GM10248 (cell line): Measurements from ENCODE around the gene SMYD3.

Experiments used
- CTCF ChIA-PET: fragments of 300-600 bp; sonication (Branson Sonifier 250); formaldehyde crosslinking; extraction: SDS; loops from one replicate; lab custom pipeline; 2021; ENCODE audit warnings: antibody characterized with exemption; lab: Yijun Ruan, JAX
- POLR2A ChIA-PET: fragments of 350-650 bp; sonication (Branson Sonifier 250); formaldehyde crosslinking; extraction: SDS; loops from one replicate; lab custom pipeline; 2020; ENCODE audit warnings: antibody characterized with exemption; lab: Yijun Ruan, JAX
- DNase-seq: peaks from one replicate; pipeline ENCODE4 v3.0.0; 2012; ENCODE audit errors: extremely low spot score
- TF ChIP-seq, protein P1 (sequence below): IDR thresholded peaks from 2 replicates; pipeline ENCODE4 v1.5.1; 2012; ENCODE audit warnings: mild to moderate bottlenecking, low read depth; ENCODE audit errors: extremely low read depth, missing control alignments, control extremely low read depth

The SMYD3 gene

DNA sequence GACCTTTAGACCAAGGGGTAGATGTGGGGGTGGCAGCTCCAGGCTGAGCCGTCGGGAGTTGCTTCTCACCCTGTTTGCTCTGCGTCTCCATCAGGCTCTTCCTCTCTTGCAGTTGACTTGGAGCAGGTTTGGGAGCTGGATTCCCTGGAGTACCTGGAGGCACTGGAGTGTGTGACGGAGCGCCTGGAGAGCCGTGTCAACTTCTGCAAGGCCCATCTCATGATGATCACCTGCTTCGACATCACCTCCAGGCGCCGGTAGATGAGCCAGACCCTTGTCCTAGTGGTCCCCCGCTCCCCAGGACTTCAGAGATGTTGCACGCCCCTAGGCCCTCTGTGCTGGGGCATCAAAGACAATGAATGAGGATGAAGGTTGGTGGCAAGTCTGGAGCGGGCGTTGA is 804.7 kb downstream of the SMYD3 start:
- DNase-seq = no peak
- CTCF ChIA-PET = no interaction called here
- POLR2A ChIA-PET = no interaction called here
- TF ChIP-seq, protein P1, sequence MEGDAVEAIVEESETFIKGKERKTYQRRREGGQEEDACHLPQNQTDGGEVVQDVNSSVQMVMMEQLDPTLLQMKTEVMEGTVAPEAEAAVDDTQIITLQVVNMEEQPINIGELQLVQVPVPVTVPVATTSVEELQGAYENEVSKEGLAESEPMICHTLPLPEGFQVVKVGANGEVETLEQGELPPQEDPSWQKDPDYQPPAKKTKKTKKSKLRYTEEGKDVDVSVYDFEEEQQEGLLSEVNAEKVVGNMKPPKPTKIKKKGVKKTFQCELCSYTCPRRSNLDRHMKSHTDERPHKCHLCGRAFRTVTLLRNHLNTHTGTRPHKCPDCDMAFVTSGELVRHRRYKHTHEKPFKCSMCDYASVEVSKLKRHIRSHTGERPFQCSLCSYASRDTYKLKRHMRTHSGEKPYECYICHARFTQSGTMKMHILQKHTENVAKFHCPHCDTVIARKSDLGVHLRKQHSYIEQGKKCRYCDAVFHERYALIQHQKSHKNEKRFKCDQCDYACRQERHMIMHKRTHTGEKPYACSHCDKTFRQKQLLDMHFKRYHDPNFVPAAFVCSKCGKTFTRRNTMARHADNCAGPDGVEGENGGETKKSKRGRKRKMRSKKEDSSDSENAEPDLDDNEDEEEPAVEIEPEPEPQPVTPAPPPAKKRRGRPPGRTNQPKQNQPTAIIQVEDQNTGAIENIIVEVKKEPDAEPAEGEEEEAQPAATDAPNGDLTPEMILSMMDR = no peak

DNA sequence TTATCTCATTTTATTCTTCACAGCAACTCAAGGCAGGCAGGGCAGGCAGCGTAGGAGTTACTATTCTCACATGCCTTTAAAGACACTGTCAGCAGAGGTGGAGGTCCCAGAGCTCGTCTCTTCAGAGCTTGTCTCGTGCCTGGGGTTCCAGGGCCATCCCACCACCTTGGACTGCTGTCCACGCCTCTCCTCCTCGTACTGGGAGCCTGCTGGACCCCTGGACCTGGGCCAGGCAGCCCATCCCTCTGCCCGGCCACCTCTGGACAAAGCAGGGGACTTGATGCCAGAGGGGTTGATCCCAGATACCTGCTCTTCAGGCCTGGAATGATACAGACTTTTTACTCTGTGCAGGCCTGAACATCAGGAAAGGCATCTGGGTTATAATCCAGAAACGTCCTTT is 805.4 kb downstream of the SMYD3 start:
- ChIA-PET POLR2A (no interaction called here), CTCF (interaction anchor here (1.4 kb wide), 1 partner anchor 14 kb away, joined by 5 read pairs; no protein-coding TSS in a partner anchor)
- TF ChIP-seq, protein P1 = no peak
- no peak for DNase-seq

DNA sequence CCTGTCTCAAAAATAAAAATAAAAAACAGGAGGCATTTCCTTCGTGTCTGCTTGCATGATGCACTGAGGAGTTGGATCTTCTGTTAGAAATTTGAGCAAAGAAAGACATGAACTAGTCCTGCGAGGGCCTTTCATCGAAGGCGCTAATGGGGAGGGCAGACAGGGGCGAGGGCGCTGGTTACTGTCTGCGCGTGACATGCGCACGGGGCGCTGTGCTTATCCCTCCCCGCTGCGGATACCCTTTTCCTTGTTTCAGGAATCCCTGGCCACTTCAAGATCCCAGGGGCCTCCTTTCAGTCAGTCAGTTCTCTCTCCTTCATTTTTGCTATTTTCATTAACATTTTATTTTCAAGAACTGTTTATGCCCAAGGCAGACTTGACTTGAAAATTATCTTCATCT is 806.4 kb downstream of the SMYD3 start:
- POLR2A ChIA-PET = no interaction called here
- DNase-seq = no peak
- TF ChIP-seq, protein P1 = no peak
- CTCF ChIA-PET = interaction anchor here (1.4 kb wide), 1 partner anchor 13 kb away, joined by 5 read pairs; no protein-coding TSS in a partner anchor
